ENCODE measurements around the gene CHD9.
A peak's percentile ranks its signal among the peaks of the same experiment; 100 is the strongest.
"Not testable (repeated sequence)": the region's sequence is repeated elsewhere in the genome, so short reads cannot be mapped to it uniquely, and the experiment has no call there.

CHD9 gene

DNA sequence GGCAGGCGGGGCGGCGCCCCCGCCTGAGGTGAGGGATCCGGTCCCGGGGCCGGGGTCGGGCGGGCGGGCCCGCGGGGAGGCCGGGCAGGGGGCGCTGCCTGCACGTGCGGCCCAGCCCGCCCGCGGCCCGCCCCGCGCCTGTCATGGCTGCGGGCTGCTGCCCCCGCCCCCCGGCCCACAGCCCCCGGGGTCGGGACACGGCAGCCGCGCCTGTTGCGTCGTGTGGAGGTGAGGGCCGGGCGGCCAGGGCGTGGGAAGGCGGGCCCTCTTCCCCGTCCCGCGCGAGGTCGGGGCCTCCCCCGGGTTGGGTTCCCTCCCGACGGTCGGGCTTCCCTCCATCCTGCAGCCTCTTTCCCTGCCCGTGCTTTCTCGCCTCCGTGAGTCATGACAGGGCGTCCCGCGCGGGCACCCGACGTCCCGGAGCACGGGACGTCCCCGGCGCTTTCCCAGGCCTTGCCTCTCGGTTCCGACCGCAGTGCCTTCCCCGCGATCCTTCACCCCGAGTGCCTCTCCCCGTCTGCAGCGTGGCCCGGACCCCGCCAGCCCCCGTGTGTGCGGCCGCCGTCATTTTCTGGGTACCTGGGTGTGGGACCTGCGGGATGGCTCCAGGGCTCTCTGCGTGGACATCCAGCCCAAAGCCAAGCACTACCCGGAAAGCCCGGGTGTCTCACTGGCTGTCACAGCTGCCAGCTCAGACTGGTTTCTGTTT, 76.7 kb downstream of the CHD9 start:
- peak; percentile 24 for DNase-seq (ENCODE audit: low read depth)

GRCh38 chr16:53132406-53132805, 77.6 kb downstream of the CHD9 start:
- no peak for DNase-seq (ENCODE audit: low read depth)

- no peak for DNase-seq (ENCODE audit: low read depth)
These were observed 80.5 kb downstream of the CHD9 start for GRCh38 chr16:53135329-53135728.

DNA sequence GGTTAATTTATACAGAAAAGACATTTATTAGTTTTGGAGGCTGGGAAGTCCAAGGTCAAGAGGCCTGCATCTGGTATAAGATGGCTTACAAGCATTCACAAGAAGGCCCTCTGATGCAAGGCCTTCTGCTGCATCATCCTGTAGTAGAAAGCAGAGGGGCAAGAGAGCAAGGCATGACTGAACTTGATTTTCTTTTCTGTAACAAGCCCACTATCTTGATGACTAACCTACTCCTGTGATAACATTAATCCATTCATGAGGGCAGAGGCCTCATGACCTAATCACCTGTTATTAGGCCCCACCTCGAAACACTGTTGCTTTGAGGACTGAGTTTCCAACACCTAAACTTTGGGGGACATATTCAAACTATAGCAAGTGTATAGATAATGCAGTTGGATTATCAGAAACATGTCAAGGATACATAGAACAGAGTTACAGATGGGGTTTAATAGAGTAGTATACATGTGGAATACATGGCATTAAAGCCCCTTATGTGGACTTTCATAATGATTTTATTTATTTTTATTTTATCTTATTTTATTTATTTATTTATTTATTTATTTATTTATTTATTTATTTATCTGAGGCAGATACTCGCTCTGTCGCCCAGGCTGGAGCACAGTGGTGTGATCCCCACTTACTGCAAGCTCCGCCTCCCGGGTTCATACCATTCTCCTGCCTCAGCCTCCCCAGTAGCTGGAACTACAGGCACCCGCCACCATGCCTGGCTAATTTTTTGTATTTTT, 88.2 kb downstream of the CHD9 start:
- DNase-seq (ENCODE audit: low read depth), result no peak

DNA sequence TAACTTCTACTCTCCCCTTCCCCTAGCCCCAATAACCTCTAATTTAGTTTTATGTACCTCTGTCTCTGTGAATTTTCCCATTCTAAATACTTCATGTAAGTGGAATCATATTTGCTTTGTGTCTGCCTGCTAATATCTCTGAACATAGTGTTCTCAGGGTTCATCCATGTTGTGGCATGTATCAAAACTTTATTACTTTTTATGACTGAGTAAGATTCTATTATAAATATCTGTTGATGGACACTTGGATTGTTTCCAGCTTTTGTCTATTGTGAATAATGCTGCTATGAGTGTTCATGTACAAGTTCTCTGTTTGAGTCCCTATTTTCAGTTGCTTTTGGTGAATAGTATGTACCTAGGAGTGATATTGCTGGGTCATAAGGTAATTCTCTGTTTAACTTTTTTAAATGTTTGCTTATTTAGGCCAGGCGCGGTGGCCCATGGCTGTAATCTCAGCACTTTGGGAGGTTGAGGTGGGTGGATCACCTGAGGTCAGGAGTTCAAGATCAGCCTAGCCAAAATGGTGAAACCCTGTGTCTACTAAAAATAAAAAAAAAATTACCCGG, 92.8 kb downstream of the CHD9 start:
- no peak for DNase-seq (ENCODE audit: low read depth)

DNA sequence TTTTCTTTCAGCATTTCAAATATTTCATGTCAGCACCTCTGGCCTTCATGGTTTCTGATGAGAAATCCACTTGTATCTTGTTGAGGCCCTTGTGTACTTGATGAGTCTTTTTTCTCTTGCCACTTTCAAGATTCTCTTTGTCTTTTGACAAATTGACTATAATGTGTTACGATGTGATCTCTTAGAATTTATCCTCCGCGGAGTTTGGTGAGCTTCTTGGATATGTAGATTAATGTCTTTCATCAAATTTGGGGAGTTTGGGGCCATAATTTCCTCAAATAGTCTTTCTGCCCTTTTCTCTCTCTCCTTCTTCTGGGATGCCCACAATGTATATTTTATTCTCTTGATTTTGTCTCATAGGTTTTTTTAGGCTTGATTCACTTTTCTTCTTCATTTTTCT, 96.0 kb downstream of the CHD9 start:
- DNase-seq (ENCODE audit: low read depth), result no peak

DNA sequence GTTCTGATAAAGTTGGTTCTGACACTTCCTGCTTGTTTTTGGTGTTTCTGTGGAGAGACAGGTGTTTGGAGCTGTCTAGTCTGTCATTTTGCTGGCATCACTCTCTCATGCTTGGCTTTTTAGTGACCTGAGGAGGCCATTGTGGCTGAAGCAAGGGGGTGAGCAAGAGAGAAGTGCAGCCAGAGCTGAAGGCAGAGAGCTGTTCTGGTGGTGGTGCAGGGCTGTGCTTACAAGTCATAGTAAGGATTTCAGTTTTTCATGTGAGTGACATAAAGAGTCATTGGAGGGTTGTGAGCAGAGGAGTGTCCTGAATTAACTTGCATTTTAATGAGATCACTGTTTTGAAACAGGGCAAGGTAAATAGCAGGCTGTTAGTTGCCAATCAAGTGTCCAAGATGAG, 97.5 kb downstream of the CHD9 start:
- no peak for DNase-seq (ENCODE audit: low read depth)

- no peak for DNase-seq (ENCODE audit: low read depth)
These were observed 98.3 kb downstream of the CHD9 start for GRCh38 chr16:53153130-53153529.

- DNase-seq (ENCODE audit: low read depth), result no peak
These were observed 99.7 kb downstream of the CHD9 start for GRCh38 chr16:53154513-53154912.

- no peak for DNase-seq (ENCODE audit: low read depth)
These were observed 101.7 kb downstream of the CHD9 start for GRCh38 chr16:53156516-53156915.

DNA sequence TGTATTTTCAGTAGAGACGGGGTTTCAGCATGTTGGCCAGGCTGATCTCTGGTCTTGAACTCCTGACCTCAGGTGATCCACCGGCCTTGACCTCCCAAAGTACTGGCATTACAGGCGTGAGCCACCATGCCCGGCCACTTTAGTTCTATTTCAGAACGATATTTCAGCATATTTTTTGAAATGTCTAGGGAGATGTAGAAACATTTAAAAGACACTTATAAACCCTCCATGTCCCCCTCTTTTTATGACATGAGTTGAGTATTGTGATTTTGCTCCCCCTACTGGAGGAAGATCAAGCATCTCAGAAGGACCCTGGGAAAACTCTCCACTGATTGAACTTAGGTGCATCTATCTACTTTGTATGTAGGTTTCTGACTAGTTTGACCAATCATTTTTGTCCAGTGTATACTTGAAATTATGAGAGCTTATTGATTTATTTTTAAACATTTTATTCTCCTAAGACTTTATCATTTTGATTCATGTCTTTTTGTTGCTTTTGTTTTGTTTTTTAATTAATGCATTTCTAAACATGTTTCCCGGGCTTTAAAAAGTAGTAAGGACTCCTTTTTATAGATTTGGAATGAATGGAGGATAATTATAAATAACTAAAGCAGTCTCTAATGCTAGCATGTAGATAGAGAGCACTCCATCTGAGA, 105.1 kb downstream of the CHD9 start:
- no peak for DNase-seq (ENCODE audit: low read depth)

DNA sequence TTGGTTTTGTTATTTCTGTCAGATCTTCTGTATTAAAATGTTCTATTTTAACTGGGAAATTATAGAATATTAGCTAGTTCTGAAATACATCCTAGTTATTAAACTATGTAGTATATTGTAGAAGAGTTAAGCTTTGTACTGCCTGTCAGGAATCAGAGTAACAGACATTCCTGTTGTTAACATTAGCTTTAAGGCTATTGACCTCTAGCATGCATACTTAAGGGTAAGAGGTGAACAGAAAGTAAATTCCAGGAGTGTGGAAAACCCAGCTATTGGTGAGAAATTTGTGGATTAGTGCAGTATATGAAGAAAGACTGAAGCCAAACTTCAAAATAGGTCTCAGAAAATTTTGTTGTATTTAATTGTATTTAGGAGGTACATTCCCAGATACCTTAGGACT, 111.3 kb downstream of the CHD9 start:
- no peak for DNase-seq (ENCODE audit: low read depth)

- DNase-seq (ENCODE audit: low read depth), result no peak
These were observed 114.0 kb downstream of the CHD9 start for GRCh38 chr16:53168744-53169143.

- DNase-seq (ENCODE audit: low read depth), result no peak
These were observed 117.7 kb downstream of the CHD9 start for GRCh38 chr16:53172517-53172916.

DNA sequence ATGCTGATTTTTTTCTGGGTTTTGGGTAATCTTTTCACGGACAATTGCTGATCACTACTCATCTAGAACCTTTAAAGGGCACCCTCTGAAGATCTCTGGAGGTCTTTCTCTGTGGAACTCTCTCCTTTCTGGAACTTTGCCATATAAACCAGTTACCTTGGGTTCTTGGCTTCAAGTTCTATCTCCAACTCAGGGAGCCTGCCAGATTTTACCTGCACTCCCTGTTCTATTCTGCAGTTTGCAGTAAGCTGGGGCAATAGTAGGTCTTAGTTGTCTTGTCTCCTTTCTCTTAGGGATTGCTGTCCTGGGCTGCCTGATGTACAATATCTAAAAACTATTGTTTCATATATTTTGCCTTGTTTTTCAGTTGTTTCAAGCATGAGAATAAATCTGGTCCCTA, 120.3 kb downstream of the CHD9 start:
- DNase-seq (ENCODE audit: low read depth), result no peak

DNA sequence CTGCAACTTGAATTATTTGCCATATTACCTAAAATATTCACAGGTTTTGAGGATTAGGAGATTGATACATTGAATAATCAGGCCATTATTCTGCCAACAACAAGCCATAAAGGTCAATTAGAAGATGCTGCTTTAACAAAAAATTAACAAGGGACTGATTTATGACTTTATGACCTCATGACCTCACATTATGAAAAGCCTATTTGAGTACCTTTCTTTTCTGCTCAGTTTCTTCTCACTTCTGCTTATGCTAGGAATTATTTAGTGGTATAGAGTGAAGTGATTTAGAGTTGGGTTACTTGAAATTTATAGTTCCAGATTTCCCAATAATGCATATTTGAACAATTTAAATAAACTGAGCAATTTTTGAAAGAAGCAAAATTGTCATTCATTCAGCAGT, 121.6 kb downstream of the CHD9 start:
- DNase-seq (ENCODE audit: low read depth), result no peak

DNA sequence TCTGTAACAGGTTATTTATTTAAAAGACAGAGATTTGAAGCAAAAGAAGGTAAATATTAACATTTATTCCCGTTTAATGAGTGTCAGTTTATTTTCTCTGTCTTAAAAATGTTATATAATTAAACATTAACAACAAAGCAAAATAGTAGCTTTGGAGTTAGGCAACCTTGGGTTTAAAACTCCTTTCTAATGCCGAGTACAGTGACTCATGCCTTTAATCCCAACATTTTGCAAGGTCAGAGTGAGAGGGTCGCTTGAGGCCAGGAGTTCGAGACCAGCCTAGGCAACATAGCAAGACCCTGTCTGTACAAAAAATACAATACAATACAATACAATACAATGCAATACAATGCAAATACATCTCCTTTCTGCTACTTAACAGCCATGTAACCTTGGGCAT, 128.7 kb downstream of the CHD9 start:
- no peak for DNase-seq (ENCODE audit: low read depth)

DNA sequence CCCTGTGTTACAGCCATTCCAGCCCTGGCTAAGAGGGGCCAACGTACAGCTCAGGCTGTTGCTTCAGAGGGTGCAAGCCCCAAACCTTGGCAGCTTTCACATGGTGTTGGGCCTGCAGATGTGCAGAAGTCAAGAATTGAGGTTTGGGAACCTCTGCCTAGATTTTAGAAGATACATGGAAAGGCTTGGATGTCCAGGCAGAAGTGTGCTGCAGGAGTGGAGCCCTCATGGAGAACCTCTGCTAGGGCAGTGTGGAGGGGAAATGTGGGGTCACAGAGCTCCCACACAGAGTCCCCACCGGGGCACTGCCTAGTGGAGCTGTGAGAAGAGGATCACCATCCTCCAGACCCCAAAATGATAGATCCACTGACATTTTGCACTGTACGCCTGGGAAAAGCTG, 130.9 kb downstream of the CHD9 start:
- DNase-seq (ENCODE audit: low read depth), result not testable (repeated sequence)

DNA sequence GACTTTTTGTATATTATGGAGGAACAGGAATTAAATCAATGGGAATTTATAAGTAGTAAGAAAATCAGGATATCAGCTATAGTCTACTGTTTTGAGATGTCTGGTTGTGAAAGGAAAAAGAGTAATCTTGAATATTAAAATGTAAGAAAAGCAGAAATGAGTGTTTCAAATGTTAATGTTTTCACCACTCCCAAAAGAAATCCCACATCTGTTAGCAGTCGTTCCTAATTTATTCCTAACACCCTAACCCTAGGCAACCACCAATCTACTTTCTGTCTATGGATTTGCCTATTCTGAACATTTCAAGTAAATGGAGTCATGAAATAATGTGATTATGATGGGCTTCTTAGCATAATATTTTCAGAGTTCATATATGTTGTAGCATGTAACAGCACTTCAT, 133.0 kb downstream of the CHD9 start:
- DNase-seq (ENCODE audit: low read depth), result no peak

GRCh38 chr16:53191413-53191812, 136.6 kb downstream of the CHD9 start:
- no peak for DNase-seq (ENCODE audit: low read depth)

- DNase-seq (ENCODE audit: low read depth), result no peak
These were observed 144.1 kb downstream of the CHD9 start for GRCh38 chr16:53198933-53199332.

- DNase-seq (ENCODE audit: low read depth), result no peak
These were observed 147.1 kb downstream of the CHD9 start for GRCh38 chr16:53201900-53202299.

GRCh38 chr16:53202398-53202797, 147.6 kb downstream of the CHD9 start:
- no peak for DNase-seq (ENCODE audit: low read depth)
